ENCODE measurements around the gene ENAH.

Gene ENAH

GRCh38 chr1:225441314-225442122 is 211.4 kb downstream of the ENAH start:
- Histone ChIP-seq H3K9me3 (ENCODE audit: low read length) (no peaks in the 10 kb centered on the region), H3K4me3 (ENCODE audit: low read length) (no peak overlapping the region), H2AFZ (ENCODE audit: low read depth, low read length) (no peak overlapping the region), H3K27me3 (ENCODE audit: insufficient read depth, low read length) (no peaks in the 10 kb centered on the region), H3K4me1 (ENCODE audit: insufficient read depth, low read length) (no peaks in the 10 kb centered on the region), H3K36me3 (ENCODE audit: insufficient read depth, low read length) (no peaks in the 10 kb centered on the region)

DNA sequence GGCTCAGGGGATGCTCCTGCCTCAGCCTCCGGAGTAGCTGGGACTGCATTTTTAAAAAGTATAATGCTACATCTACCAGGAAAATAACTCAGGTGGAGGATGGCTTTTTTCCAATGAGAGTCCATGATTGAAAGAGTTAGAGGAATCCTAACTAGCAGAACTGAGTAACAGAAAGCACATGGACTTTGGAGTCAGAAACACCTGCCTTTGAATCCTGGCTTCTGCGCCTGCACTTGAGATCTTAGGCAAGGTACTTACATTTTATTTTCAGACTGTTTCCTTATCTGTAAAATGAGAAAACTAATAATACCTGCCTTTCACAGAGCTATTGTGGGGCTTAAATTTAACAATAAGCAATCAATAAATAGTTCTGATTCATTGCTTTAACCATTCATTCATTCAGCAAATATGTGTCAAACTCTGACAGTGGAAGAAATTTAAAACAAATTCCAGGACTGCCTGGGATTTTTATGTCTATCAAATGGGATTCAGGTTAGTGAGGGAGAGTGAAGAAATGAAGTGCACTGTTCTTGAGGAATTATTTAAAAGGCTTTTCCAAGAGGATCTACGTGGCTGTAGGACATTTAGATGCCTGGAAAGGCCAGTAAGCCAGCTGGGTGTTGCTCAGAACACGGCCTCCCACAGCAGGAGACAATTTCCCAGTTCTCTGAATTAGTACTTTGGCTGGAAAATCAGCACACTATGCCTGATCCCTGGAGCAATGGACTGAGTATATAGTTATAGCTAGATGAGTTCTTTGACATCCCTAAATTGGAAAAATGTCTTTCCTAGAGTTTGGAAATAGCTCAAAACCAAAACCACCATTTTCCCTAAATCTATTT is 212.3 kb downstream of the ENAH start:
- H3K4me1 ChIP-seq (ENCODE audit: insufficient read depth, low read length) = no peaks in the 10 kb centered on the region
- no peaks in the 10 kb centered on the region for H3K27me3 ChIP-seq (ENCODE audit: insufficient read depth, low read length)
- no peak overlapping the region for H2AFZ ChIP-seq (ENCODE audit: low read depth, low read length)
- no peak overlapping the region for H3K4me3 ChIP-seq (ENCODE audit: low read length)
- H3K36me3 ChIP-seq (ENCODE audit: insufficient read depth, low read length) = no peaks in the 10 kb centered on the region
- no peaks in the 10 kb centered on the region for H3K9me3 ChIP-seq (ENCODE audit: low read length)

DNA sequence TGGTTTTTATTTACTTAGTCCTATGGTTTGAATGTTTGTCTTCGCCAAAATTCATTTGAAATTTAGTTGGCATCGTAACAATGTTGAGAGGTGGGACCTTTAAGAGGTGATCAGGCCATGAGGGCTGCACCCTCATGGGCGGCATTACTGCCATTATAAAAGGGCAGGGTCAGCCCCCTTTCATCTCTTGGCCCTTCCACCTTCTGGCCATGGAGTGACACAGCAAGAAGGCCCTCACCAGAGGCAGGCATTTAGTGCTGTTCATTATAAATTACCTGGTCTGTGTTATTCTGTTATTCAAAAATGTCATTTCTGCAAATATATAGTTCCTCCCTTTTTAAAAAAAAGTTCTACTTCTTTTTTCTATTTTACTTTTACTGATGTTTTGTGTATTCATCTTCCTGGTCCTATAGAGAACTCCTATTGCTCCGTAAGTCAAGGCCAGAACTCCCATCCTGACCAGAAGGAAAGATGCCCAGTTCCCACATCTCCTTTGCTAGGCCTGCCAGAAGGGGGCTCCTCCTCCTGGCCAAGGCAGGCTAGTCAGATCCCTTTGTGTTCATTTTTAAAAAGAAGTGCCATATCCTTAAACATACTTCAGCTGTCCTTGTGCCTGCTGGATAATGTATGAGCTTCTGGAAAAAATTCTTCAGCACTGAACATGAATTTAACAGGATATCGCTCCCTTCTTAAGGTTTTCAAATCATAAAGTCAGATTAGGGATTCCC is 215.0 kb downstream of the ENAH start:
- Histone ChIP-seq H3K27me3 (ENCODE audit: insufficient read depth, low read length) (no peaks in the 10 kb centered on the region), H3K36me3 (ENCODE audit: insufficient read depth, low read length) (no peaks in the 10 kb centered on the region), H3K4me3 (ENCODE audit: low read length) (no peak overlapping the region), H2AFZ (ENCODE audit: low read depth, low read length) (no peak overlapping the region), H3K9me3 (ENCODE audit: low read length) (no peaks in the 10 kb centered on the region), H3K4me1 (ENCODE audit: insufficient read depth, low read length) (no peaks in the 10 kb centered on the region)
